Measurements from ENCODE around the gene KAZN. TPM values are rescaled to one million over a fixed set of nuclear protein-coding genes. Genes with fewer than 3 reads are reported as not detected.

Gene KAZN
- total RNA-seq, 1 donor from 2014 or later: 9.4 TPM

GRCh38 chr1:14732728-14733047 is 134.2 kb downstream of the KAZN start:
- peak overlapping the region; percentile 9 for H3K4me3 Mint-ChIP-seq (ENCODE audit: unreplicated experiment)
- H3K9ac ChIP-seq (ENCODE audit: low read length): no peak overlapping the region
- H3K9me3 ChIP-seq (ENCODE audit: insufficient read depth, low read depth, low read length): no peaks in the 10 kb centered on the region
- H3K27me3 ChIP-seq (ENCODE audit: insufficient read depth, low read length): peaks cover 2% of the 10 kb centered on the region
- DNase-seq (ENCODE audit: low read depth) (no peak), FAIRE-seq (no peak)
- TF ChIP-seq CTCF (IDR thresholded peaks at IDR 0.05; ENCODE audit: insufficient read depth, low read depth, low read length) (no peak), EZH2 (IDR thresholded peaks at IDR 0.05; ENCODE audit: insufficient read depth, low read length) (no peak)
- H3K79me2 ChIP-seq (ENCODE audit: insufficient read depth, low read length): no peaks in the 10 kb centered on the region
- H3K27ac Mint-ChIP-seq (ENCODE audit: unreplicated experiment): peak overlapping the region; percentile 77
- H3K36me3 ChIP-seq (ENCODE audit: insufficient read depth, low read length): no peaks in the 10 kb centered on the region
- H4K20me1 ChIP-seq (ENCODE audit: insufficient read depth, low read length): no peaks in the 10 kb centered on the region
- H3K4me2 ChIP-seq (ENCODE audit: low read length): peak overlapping the region; percentile 35
- peaks cover 18% of the 10 kb centered on the region for H3K4me1 Mint-ChIP-seq (ENCODE audit: low read depth, unreplicated experiment)
- H2AFZ ChIP-seq (ENCODE audit: low read depth, low read length): peak overlapping the region; percentile 16
- no peaks in the 10 kb centered on the region for H3K9me3 Mint-ChIP-seq (ENCODE audit: unreplicated experiment)
- no peaks in the 10 kb centered on the region for H3K36me3 Mint-ChIP-seq (ENCODE audit: low read depth, unreplicated experiment)
- H3K27ac ChIP-seq (ENCODE audit: low read depth, low read length): peak overlapping the region; percentile 35
- no peak overlapping the region for H3K4me3 ChIP-seq (ENCODE audit: insufficient read depth, low read depth, low read length)
- peaks cover 4% of the 10 kb centered on the region for H3K27me3 Mint-ChIP-seq (ENCODE audit: low read depth, unreplicated experiment)
- peaks cover 22% of the 10 kb centered on the region for H3K4me1 ChIP-seq (ENCODE audit: insufficient read depth, low read length)

DNA sequence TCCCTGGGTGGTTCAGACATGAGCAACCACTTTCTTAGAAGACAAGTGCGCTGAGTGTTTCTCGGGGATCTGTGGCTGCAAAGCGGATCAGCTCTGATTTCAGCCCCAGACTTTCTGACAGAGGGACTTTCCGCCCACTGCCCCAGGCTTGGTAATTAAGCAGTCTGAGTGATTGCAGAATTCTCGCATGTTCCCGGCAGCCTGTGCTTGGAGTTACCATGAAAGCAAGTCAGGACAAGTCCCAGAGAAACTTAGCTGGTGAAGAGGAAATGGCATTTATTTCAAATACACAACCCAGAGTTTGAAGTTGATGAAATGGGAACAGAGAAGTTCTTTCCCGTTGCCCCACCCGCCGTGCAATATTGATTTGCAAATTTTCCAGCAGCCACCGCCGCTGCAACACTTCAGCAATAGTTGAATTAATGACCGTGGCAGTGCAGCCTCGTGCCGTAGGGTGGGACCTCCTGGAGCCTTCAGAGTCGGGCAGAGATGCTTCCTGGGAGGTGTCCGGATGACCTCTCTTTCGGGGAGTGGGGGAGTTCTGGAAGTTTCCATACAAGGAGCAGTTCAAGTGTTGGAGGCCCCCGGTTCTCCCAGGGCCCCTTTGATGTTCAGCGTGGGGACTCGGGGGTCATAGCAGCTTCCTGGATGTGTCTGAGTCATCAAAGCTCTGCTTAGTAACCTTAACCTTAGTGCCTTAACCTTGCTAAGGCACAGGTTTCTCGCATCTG is 134.7 kb downstream of the KAZN start:
- H3K27ac ChIP-seq (ENCODE audit: low read depth, low read length): peak overlapping the region; percentile 35
- DNase-seq (ENCODE audit: low read depth) (peak; percentile 47), FAIRE-seq (no peak)

More for the DNA sequence above, 134.7 kb downstream of the KAZN start:
- H3K27me3 Mint-ChIP-seq (ENCODE audit: low read depth, unreplicated experiment): peaks cover 4% of the 10 kb centered on the region
- H3K36me3 Mint-ChIP-seq (ENCODE audit: low read depth, unreplicated experiment): no peaks in the 10 kb centered on the region
- Histone ChIP-seq H3K4me1 (ENCODE audit: insufficient read depth, low read length) (peaks cover 24% of the 10 kb centered on the region), H3K27me3 (ENCODE audit: insufficient read depth, low read length) (peaks cover 4% of the 10 kb centered on the region), H3K79me2 (ENCODE audit: insufficient read depth, low read length) (no peaks in the 10 kb centered on the region), H3K4me2 (ENCODE audit: low read length) (peak overlapping the region; percentile 35), H2AFZ (ENCODE audit: low read depth, low read length) (peak overlapping the region; percentile 16), H3K4me3 (ENCODE audit: insufficient read depth, low read depth, low read length) (no peak overlapping the region), H4K20me1 (ENCODE audit: insufficient read depth, low read length) (no peaks in the 10 kb centered on the region), H3K9me3 (ENCODE audit: insufficient read depth, low read depth, low read length) (no peaks in the 10 kb centered on the region), H3K9ac (ENCODE audit: low read length) (no peak overlapping the region), H3K36me3 (ENCODE audit: insufficient read depth, low read length) (no peaks in the 10 kb centered on the region)
- H3K4me3 Mint-ChIP-seq (ENCODE audit: unreplicated experiment): peak overlapping the region; percentile 35
- H3K4me1 Mint-ChIP-seq (ENCODE audit: low read depth, unreplicated experiment): peaks cover 18% of the 10 kb centered on the region
- TF ChIP-seq EZH2 (IDR thresholded peaks at IDR 0.05; ENCODE audit: insufficient read depth, low read length) (no peak), CTCF (IDR thresholded peaks at IDR 0.05; ENCODE audit: insufficient read depth, low read depth, low read length) (no peak)
- no peaks in the 10 kb centered on the region for H3K9me3 Mint-ChIP-seq (ENCODE audit: unreplicated experiment)
- peak overlapping the region; percentile 77 for H3K27ac Mint-ChIP-seq (ENCODE audit: unreplicated experiment)
